ENCODE results near the gene CIB1. TPM values are rescaled to one million over a fixed set of nuclear protein-coding genes. Genes with fewer than 3 reads are reported as not detected.
"Not testable (repeated sequence)": the region's sequence is repeated elsewhere in the genome, so short reads cannot be mapped to it uniquely, and the experiment has no call there.

The CIB1 gene
- polyA plus RNA-seq, 6 donors from 2014 or later, result 204 to 259 (median 235) TPM

DNA sequence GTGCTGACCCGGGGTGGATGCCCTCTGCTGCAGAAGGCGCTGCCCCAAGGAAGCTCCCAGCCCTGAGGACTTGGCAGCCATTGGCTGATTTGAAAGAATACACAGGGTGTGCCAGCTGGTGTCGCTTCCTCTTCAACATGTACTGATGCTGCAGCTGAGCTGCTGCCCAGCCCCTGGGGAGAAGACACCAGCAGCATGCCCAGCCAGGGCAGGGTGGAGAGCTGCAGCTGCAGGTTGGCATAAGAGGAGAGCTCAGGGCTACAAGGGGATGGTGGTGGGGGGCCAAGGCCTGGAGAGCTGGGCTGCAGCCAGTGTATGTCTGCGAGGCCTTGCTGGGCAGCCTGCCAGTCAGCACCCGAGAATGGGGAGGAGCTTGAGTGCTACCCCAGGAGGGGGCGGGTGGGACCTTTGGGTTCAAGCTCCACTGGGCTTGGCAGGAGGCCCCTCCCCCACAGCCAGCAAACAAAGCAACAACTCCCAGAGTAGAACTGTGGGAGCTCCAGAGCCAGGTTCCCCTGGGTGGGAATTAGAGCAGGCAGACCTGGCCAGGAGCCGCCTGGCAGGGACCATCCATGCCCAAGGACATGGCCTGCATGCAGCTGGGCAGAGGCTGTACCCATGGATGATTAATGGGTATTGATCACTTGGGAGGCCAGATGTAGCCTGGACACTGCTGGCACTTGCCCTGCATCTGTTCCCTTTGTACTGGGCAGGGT lies 41.8 kb downstream of the CIB1 start:
- peak; percentile 85 for DNase-seq
- H3K27me3 Mint-ChIP-seq, result no peaks in the 10 kb centered on the region
- H3K27ac Mint-ChIP-seq, result peak overlapping the region; percentile 82 to 100 (median 99)
- peaks cover 9 to 12% of the 10 kb centered on the region in 2 donors for H3K36me3 Mint-ChIP-seq
- peak; percentile 81 for ATAC-seq (ENCODE audit: low read depth in 2 of 2)
- H3K4me1 Mint-ChIP-seq, result peaks cover 68 to 96% (median 89%) of the 10 kb centered on the region in 3 donors
- peak overlapping the region; percentile 78 to 96 (median 90) for H3K4me3 Mint-ChIP-seq
- no peaks in the 10 kb centered on the region for H3K9me3 Mint-ChIP-seq

DNA sequence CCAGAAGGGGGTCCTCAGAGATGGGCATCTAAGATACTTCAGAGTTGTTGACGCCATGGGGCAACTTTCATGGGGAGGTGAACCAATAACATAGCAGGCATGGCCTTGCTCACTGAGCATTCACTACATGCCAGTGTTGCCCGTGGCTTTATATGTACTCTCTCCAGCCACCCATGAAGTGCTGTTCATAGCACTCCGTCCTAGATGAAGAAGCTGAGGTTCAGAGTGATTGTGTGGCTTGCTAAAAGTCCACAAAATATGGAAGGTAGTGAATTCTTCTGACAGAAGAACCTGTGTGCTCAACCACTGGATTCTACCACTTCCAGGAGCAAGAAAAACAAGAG lies 42.4 kb downstream of the CIB1 start:
- ATAC-seq (ENCODE audit: low read depth in 2 of 2), result peak; percentile 42 to 43
- Mint-ChIP-seq H3K27ac (peak overlapping the region; percentile 82 to 100 (median 99)), H3K27me3 (no peaks in the 10 kb centered on the region), H3K4me1 (peaks cover 64 to 94% (median 86%) of the 10 kb centered on the region in 3 donors), H3K4me3 (peak overlapping the region; percentile 78 to 96 (median 90)), H3K9me3 (no peaks in the 10 kb centered on the region), H3K36me3 (peaks cover 9 to 12% of the 10 kb centered on the region in 2 donors)
- DNase-seq, result no peak

DNA sequence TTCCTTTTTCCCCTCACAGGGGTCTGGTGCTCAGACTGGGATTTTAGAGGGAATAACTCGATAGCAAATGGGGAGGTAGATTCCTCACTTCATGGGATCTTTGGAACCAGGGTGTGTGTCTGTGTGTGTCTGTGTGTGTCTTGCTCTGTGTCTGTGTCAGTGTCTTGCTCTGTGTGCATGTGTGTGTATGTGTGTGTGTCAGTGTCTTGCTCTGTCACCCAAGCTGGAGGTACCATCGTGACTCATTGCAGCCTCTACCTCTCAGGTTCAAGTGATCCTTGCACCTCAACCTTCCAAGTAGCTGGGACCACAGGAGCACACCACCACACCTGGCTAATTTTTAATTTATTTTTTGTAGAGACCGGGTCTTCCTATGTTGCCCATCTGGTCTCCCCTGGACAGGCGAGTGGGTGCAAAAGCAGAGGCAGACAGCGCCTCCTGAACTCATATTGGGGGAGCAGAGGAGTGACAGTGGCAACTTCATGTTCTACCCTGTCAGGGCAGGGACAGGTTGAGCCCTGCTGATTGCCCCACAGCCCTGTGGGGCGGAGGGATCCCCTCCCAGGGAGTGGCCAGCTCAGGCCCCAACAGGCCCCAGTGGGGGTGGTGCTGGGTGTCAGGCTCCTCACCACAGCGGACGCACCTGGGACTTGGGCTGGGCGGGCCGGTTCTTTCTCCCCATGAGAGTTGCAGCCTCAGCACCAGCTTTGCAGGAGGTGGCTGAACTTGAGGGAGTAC lies 43.0 kb downstream of the CIB1 start:
- Mint-ChIP-seq H3K36me3 (peaks cover 9 to 12% of the 10 kb centered on the region in 2 donors), H3K9me3 (no peaks in the 10 kb centered on the region), H3K4me1 (peaks cover 60 to 94% (median 84%) of the 10 kb centered on the region in 3 donors), H3K27ac (peak overlapping the region; percentile 82 to 100 (median 99)), H3K27me3 (no peaks in the 10 kb centered on the region), H3K4me3 (peak overlapping the region; percentile 78 to 96 (median 90))
- peak; percentile 62 to 67 for ATAC-seq (ENCODE audit: low read depth in 2 of 2)
- DNase-seq, result peak; percentile 88

DNA sequence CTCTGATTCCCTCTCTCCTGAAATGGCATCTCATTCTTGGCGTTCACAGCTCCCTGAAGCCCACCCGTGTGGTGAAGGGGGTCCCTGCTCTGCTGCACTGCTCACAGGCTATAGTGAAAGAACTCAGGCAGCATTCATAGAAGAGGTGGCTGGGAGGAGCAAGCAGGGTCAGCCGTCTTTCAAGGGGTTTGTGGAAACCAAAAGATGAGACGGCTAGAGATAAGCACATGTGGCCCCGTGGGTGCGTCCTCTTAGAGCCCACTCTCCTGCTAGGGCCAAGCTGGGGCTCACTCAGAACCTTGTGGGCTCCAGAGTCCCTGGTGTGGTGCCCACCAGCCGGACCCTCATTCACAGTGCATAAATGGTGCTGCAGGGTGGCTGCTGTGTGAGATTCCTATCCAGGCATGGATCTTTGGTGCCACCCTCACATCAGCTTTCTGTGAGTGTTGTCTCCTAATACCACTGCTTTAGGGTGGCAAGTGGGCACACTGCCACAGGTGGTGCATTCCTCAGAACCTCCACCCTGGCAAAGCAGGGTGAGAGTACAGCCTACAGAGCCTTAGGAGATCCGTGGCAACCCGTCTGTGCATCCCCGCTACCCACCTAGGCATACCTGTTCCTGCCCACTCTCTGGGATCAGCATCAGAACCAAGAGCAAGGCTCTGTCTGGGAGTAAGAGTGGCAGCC lies 43.8 kb downstream of the CIB1 start:
- Mint-ChIP-seq H3K27me3 (no peaks in the 10 kb centered on the region), H3K4me3 (peak overlapping the region in 7 of 8 donors; percentile 75 to 96 (median 87)), H3K4me1 (peaks cover 59 to 92% (median 83%) of the 10 kb centered on the region in 3 donors), H3K9me3 (no peaks in the 10 kb centered on the region), H3K36me3 (peaks cover 14 to 18% of the 10 kb centered on the region in 2 donors), H3K27ac (peak overlapping the region; percentile 82 to 100 (median 99))
- DNase-seq, result no peak
- ATAC-seq (ENCODE audit: low read depth in 2 of 2), result no peak

DNA sequence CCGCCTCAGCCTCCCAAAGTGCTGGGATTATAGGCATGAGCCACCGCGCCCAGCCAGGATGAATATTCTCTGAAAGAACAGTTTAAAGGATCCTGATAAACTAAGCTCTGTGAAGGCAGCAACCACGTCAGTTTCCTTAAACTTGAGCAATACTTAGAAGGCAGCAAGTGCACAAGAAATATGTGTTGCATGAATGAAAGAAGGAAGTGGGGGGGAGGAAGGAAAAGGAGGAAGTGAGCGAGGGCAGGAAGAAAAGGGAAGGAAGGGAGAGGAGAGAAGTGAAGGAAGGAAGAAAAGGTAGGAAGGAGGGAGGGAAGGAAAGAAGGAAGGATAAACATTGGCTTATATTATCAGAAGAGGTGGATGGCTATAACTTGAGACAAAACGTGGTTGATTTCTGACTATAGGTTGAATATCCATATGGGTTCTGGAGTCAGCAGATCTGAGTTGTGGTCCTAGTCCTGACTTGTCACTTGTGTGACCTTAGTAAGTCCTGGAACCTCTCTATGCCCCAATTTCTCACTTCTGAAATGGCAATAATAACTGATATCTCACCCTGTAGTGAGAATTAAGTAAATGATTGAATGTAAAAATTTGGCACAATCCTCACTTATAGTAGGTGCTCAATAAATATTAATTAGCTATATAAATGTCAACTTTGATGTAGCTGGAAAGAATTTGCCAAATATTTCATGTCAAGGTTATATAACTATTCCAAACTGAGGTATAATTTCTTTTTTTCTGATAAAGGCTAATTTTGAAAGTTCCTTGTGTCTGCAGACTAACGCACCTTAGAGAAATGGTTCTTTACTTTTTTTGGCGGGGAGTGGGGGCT lies 44.6 kb downstream of the CIB1 start:
- Mint-ChIP-seq H3K4me1 (peaks cover 57 to 87% (median 80%) of the 10 kb centered on the region in 3 donors), H3K27ac (peak overlapping the region; percentile 78 to 100 (median 97)), H3K4me3 (peak overlapping the region; percentile 78 to 96 (median 87)), H3K36me3 (peaks cover 9 to 13% of the 10 kb centered on the region in 2 donors), H3K27me3 (no peaks in the 10 kb centered on the region), H3K9me3 (no peaks in the 10 kb centered on the region)
- no peak for DNase-seq
- no peak for ATAC-seq (ENCODE audit: low read depth in 2 of 2)

DNA sequence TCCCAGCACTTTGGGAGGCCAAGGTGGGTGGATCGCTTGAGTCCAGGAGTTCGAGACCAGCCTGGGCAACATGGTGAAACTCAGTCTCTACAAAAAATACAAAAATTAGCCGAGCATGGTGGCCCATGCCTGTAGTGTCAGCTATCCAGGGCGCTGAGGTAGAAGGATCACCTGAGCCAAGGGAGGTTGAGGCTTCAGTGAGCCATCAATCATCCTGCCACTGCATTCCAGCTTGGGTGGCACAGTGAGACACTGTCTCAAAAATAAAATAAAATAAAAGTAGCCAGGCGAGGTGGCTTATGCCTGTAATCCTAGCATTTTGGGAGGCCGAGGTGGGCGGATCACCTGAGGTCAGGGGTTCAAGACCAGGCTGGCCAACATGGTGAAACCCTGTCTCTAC lies 45.7 kb downstream of the CIB1 start:
- Mint-ChIP-seq H3K27ac (peak overlapping the region; percentile 52 to 99 (median 92)), H3K4me3 (peak overlapping the region in 5 of 8 donors; percentile 28 to 81 (median 77)), H3K4me1 (peaks cover 55 to 84% (median 78%) of the 10 kb centered on the region in 3 donors)
- DNase-seq; ATAC-seq (ENCODE audit: low read depth in 2 of 2); H3K9me3 Mint-ChIP-seq; H3K27me3 Mint-ChIP-seq; H3K36me3 Mint-ChIP-seq: not testable (repeated sequence)

DNA sequence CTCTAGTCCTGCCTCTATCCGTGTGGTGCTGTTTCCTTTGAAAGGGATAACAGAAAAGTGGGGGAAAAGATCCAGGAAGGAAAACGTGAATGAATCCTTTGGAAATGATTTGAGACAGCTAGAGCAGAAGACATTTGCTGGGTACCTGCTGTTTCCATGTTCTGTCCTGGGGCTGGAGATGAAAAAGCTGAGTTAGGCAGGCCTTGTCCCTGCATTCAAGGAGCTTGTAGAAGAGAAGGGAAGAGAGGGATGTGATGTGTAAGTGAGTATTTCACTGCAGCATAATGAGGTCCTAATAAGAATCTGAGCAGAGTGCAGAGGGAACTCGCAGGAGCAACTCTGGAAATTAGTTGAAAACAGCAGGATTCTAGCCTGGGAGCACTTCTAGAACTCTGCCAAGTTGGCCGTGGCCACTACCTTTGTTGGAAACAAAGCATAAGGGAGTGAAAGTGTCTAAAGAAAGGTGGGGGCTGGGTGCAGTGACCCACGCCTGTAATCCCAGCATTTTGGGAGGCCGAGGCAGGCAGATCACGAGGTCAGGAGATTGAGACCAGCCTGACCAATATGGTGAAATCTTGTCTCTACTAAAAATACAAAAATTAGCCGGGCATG lies 46.4 kb downstream of the CIB1 start:
- Mint-ChIP-seq H3K27ac (peak overlapping the region; percentile 91 to 99 (median 92)), H3K36me3 (peaks cover 5 to 7% of the 10 kb centered on the region in 2 donors), H3K4me3 (peak overlapping the region; percentile 52 to 84 (median 80)), H3K9me3 (no peaks in the 10 kb centered on the region), H3K27me3 (no peaks in the 10 kb centered on the region), H3K4me1 (peaks cover 50 to 79% (median 75%) of the 10 kb centered on the region in 3 donors)
- no peak for ATAC-seq (ENCODE audit: low read depth in 2 of 2)
- no peak for DNase-seq

DNA sequence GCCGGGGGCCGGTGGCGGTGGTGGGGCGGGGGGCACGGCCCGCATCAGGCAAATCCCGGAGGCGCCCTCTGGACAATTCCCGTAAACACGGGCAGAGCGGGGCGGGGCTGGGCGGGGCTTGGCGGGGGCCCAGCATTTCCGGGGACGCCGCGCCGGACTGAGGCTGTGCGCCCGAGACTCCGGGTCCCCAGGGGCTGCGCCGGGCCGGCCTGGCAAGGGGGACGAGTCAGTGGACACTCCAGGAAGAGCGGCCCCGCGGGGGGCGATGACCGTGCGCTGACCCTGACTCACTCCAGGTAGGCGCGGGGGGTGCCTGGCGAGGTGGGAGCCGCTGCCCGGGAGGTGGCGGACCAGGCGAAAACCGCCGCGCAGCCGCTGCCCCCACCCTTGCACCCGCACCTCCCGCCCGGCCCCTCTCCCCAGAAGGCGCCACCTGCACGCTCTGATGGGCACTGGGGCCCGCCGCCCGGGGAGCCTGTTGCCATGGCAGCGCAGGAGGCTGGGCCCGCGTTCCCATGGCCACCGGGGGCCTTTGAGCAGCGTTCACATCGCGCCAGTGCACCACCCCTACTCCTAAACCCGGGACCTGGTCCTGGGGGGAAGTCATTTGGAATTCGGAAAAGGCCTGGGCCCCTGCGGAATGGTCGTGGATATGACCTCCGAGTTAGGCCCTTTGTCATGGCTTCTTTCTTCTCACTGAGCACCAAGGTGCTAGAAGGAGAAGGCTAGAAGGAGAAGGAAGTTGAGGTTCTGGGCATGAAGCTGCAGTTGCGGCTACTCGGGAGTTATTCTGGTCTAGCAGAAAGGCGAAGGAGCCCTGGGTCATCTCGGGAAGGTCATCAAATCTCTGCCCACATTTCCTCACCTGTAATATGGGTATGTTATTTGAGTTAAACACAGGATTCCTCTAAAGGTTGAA lies 48.7 kb downstream of the CIB1 start:
- H3K27ac Mint-ChIP-seq, result peak overlapping the region; percentile 94 to 99 (median 98)
- peak overlapping the region; percentile 92 to 98 (median 94) for H3K4me3 Mint-ChIP-seq
- no peaks in the 10 kb centered on the region for H3K9me3 Mint-ChIP-seq
- H3K27me3 Mint-ChIP-seq, result no peaks in the 10 kb centered on the region
- peaks cover 5 to 7% of the 10 kb centered on the region in 2 donors for H3K36me3 Mint-ChIP-seq
- peaks cover 41 to 77% (median 68%) of the 10 kb centered on the region in 3 donors for H3K4me1 Mint-ChIP-seq
- DNase-seq (peak; percentile 87), ATAC-seq (ENCODE audit: low read depth in 2 of 2) (peak; percentile 86 to 88)

DNA sequence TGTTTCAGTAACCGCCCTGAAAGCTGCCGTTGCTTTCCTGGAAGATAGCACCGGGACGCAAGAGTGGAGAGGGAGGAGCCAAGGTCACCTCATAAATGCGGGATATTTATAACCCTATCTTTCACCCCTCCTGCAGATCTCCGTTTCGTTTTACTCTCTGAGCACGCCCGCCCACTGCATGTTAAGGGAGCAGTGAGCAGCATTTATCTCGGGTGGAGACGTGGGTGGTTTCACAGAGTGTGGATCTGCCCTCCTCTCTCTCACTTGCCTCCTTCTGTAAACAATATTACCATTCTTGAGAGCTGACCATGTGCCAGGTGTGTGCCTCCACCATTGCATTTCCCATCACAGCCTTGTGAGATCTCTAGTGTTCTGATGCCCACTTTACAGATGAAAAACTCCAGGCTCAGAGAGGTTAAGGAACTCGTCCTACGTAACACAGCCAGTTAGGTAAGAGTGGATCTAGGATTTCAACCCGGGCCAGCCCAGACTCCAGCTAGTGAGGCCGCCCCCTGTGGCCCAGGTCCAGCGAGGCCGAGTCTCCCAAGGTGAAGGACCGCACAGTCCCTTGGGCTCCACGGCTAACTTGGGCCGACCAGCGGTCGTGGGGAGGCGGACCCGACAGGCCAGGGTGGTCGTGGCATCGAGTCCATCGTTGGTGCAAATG lies 49.5 kb downstream of the CIB1 start:
- ATAC-seq (ENCODE audit: low read depth in 2 of 2) (peak; percentile 56 to 65), DNase-seq (peak; percentile 54)
- Mint-ChIP-seq H3K27ac (peak overlapping the region; percentile 87 to 99 (median 94)), H3K36me3 (peaks cover 5 to 7% of the 10 kb centered on the region in 2 donors), H3K9me3 (no peaks in the 10 kb centered on the region), H3K4me3 (peak overlapping the region; percentile 80 to 93 (median 90)), H3K4me1 (peaks cover 41 to 77% (median 68%) of the 10 kb centered on the region in 3 donors), H3K27me3 (no peaks in the 10 kb centered on the region)

DNA sequence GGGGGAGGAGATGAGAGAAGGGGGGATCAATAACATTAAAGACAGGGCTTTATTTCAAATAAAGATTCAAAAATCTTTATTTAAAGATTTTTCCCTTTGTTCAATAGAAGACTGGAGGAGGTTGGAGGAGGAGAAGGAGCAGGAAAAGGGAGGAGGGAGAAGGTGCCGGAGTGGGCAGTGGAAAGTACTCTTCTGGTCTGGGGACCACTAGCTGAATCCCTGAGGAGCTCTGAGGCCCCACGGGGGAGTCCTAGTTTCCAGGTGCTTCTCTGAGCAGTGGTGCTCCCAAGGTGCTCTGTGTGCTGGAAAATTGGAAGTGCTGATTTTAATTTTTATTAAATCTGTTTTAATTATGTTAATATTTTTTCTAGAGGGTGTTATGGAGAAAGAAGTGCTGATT lies 52.0 kb downstream of the CIB1 start:
- no peak for DNase-seq
- Mint-ChIP-seq H3K27ac (peak overlapping the region; percentile 47 to 88 (median 83)), H3K4me3 (peak overlapping the region in 2 of 8 donors; percentile 53 to 77), H3K36me3 (peaks cover 5 to 7% of the 10 kb centered on the region in 2 donors), H3K27me3 (no peaks in the 10 kb centered on the region), H3K9me3 (no peaks in the 10 kb centered on the region), H3K4me1 (peaks cover 43 to 79% (median 72%) of the 10 kb centered on the region in 3 donors)
- ATAC-seq (ENCODE audit: low read depth in 2 of 2), result no peak

Measured in naive B cell (primary cell).